ENCODE measurements around the gene LMO7. TPM values are rescaled to one million over a fixed set of nuclear protein-coding genes. Genes with fewer than 3 reads are reported as not detected.

The LMO7 gene
- total and polyA plus RNA-seq, 2 of the 8 experiments (the other 6 are each of a cell fraction or from before 2014, with no cell fraction given) = 8.1 to 28.3 TPM

GRCh38 chr13:75635101-75635827 is 866 bp upstream of the LMO7 start (continued):
- TF ChIP-seq KDM4A (IDR thresholded peaks at IDR 0.05; ENCODE audit: low read depth, low read length, severe bottlenecking) = peak; percentile 33
- TF ChIP-seq MAFK (IDR thresholded peaks at IDR 0.05; ENCODE audit: low read depth, low read length) = no peak
- 0 out of 3 replicates have a peak, but pooled peaks of 1 of the 2 experiments have one; percentile 7 for TF ChIP-seq POLR2A (IDR thresholded peaks at IDR 0.05; ENCODE audit: control extremely low read depth in 1 of 2, low read depth in 2 of 2, low read length in 2 of 2)
- no peak for TF ChIP-seq NRF1 (IDR thresholded peaks at IDR 0.05; ENCODE audit: low read depth, low read length)
- no peak for TF ChIP-seq TBP (IDR thresholded peaks at IDR 0.05; ENCODE audit: low read depth, low read length)
- TF ChIP-seq FOSL1 (IDR thresholded peaks at IDR 0.05; ENCODE audit: insufficient read depth, low read depth, low read length) = no peak
- no peak for TF ChIP-seq SAP30 (IDR thresholded peaks at IDR 0.05; ENCODE audit: insufficient read depth, insufficient replicate concordance, low read length)
- TF ChIP-seq E2F6 (IDR thresholded peaks at IDR 0.05) = peak; percentile 94
- TF ChIP-seq RXRA (IDR thresholded peaks at IDR 0.05; ENCODE audit: insufficient read depth, low read depth, low read length) = no peak
- TF ChIP-seq TAF1 (IDR thresholded peaks at IDR 0.05; ENCODE audit: low read depth, low read length) = no peak
- no peak for TF ChIP-seq RFX5 (IDR thresholded peaks at IDR 0.05; ENCODE audit: borderline replicate concordance, low read depth, low read length)
